ENCODE measurements around the gene ARMC12. TPM values are rescaled to one million over a fixed set of nuclear protein-coding genes. Genes with fewer than 3 reads are reported as not detected.
A peak's percentile ranks its signal among the peaks of the same experiment; 100 is the strongest.

The ARMC12 gene
- total and polyA plus RNA-seq, 2 of the 13 experiments (the other 11 are each of a cell fraction or from before 2014, with no cell fraction given): 1.3 TPM; not detected in 1

DNA sequence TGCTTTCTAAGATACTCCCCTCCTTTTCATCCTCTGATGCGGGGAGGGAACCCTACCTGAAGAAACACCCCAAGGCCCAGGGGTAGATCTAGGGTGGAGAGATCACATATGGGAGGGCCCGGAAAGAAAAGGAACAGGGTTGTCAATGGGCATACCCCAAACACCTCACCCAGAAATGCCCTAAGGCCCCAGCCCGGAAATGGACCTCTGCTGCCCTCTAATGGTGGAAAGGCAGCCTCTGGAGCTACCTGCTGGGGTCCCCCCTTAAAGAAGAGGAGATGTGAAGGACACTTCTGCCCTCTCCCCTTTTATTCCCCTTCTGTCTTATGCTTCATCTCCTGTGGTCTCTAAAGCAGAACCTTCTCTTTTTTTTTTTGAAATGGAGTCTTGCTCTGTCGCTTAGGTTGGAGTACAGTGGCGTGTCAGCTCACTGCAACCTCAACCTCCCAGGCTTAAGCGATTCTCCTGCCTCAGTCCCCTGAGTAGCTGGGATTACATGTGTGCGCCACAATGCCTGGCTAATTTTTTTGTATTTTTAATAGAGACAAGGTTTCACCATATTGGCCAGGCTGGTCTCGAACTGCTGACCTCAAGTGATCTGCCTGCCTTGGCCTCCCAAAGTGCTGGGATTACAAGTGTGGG, 458 bp upstream of the ARMC12 start (continued):
- TF ChIP-seq ZC3H4 (CRISPR knock-in tag; IDR thresholded peaks at IDR 0.05; ENCODE audit: borderline replicate concordance) (no peak), MAZ (IDR thresholded peaks at IDR 0.05; ENCODE audit: borderline replicate concordance, low read depth, low read length) (no peak), MAZ (CRISPR knock-in tag; IDR thresholded peaks at IDR 0.05; ENCODE audit: low read depth) (0 out of 2 replicates have a peak, but pooled peaks have one; percentile 41), NFIB (CRISPR knock-in tag; IDR thresholded peaks at IDR 0.05; ENCODE audit: borderline replicate concordance) (no peak), TBX3 (IDR thresholded peaks at IDR 0.05; ENCODE audit: borderline replicate concordance) (no peak), RCOR2 (CRISPR knock-in tag; IDR thresholded peaks at IDR 0.05) (no peak), ERF (CRISPR knock-in tag; IDR thresholded peaks at IDR 0.05) (peak; percentile 62; the same call in 1 of the 2 replicates), HIVEP1 (CRISPR knock-in tag; IDR thresholded peaks at IDR 0.05) (no peak), ZFY (CRISPR knock-in tag; IDR thresholded peaks at IDR 0.05) (peak; percentile 30; the same call in 1 of the 2 replicates), ZFYVE20 (CRISPR knock-in tag; IDR thresholded peaks at IDR 0.05; ENCODE audit: borderline replicate concordance, low read depth) (no peak), ZNF468 (CRISPR knock-in tag; IDR thresholded peaks at IDR 0.05) (no peak), ZNF335 (CRISPR knock-in tag; IDR thresholded peaks at IDR 0.05) (no peak)
- TF ChIP-seq, protein P1, sequence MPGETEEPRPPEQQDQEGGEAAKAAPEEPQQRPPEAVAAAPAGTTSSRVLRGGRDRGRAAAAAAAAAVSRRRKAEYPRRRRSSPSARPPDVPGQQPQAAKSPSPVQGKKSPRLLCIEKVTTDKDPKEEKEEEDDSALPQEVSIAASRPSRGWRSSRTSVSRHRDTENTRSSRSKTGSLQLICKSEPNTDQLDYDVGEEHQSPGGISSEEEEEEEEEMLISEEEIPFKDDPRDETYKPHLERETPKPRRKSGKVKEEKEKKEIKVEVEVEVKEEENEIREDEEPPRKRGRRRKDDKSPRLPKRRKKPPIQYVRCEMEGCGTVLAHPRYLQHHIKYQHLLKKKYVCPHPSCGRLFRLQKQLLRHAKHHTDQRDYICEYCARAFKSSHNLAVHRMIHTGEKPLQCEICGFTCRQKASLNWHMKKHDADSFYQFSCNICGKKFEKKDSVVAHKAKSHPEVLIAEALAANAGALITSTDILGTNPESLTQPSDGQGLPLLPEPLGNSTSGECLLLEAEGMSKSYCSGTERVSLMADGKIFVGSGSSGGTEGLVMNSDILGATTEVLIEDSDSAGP (CRISPR knock-in tag; IDR thresholded peaks at IDR 0.05; ENCODE audit: borderline replicate concordance): no peak
- TF ChIP-seq, protein P2, sequence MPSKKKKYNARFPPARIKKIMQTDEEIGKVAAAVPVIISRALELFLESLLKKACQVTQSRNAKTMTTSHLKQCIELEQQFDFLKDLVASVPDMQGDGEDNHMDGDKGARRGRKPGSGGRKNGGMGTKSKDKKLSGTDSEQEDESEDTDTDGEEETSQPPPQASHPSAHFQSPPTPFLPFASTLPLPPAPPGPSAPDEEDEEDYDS (CRISPR knock-in tag; IDR thresholded peaks at IDR 0.05): no peak
- TF ChIP-seq, protein P3, sequence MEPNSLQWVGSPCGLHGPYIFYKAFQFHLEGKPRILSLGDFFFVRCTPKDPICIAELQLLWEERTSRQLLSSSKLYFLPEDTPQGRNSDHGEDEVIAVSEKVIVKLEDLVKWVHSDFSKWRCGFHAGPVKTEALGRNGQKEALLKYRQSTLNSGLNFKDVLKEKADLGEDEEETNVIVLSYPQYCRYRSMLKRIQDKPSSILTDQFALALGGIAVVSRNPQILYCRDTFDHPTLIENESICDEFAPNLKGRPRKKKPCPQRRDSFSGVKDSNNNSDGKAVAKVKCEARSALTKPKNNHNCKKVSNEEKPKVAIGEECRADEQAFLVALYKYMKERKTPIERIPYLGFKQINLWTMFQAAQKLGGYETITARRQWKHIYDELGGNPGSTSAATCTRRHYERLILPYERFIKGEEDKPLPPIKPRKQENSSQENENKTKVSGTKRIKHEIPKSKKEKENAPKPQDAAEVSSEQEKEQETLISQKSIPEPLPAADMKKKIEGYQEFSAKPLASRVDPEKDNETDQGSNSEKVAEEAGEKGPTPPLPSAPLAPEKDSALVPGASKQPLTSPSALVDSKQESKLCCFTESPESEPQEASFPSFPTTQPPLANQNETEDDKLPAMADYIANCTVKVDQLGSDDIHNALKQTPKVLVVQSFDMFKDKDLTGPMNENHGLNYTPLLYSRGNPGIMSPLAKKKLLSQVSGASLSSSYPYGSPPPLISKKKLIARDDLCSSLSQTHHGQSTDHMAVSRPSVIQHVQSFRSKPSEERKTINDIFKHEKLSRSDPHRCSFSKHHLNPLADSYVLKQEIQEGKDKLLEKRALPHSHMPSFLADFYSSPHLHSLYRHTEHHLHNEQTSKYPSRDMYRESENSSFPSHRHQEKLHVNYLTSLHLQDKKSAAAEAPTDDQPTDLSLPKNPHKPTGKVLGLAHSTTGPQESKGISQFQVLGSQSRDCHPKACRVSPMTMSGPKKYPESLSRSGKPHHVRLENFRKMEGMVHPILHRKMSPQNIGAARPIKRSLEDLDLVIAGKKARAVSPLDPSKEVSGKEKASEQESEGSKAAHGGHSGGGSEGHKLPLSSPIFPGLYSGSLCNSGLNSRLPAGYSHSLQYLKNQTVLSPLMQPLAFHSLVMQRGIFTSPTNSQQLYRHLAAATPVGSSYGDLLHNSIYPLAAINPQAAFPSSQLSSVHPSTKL (CRISPR knock-in tag; IDR thresholded peaks at IDR 0.05): 0 out of 2 replicates have a peak, but pooled peaks have one; percentile 8
- TF ChIP-seq, protein P4, sequence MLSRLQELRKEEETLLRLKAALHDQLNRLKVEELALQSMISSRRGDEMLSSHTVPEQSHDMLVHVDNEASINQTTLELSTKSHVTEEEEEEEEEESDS (CRISPR knock-in tag; IDR thresholded peaks at IDR 0.05; ENCODE audit: borderline replicate concordance): no peak
- TF ChIP-seq, protein P5, sequence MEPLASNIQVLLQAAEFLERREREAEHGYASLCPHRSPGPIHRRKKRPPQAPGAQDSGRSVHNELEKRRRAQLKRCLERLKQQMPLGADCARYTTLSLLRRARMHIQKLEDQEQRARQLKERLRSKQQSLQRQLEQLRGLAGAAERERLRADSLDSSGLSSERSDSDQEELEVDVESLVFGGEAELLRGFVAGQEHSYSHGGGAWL (CRISPR knock-in tag; IDR thresholded peaks at IDR 0.05): 0 out of 2 replicates have a peak, but pooled peaks have one; percentile 51
- TF ChIP-seq, protein P6, sequence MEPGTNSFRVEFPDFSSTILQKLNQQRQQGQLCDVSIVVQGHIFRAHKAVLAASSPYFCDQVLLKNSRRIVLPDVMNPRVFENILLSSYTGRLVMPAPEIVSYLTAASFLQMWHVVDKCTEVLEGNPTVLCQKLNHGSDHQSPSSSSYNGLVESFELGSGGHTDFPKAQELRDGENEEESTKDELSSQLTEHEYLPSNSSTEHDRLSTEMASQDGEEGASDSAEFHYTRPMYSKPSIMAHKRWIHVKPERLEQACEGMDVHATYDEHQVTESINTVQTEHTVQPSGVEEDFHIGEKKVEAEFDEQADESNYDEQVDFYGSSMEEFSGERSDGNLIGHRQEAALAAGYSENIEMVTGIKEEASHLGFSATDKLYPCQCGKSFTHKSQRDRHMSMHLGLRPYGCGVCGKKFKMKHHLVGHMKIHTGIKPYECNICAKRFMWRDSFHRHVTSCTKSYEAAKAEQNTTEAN (CRISPR knock-in tag; conservative IDR thresholded peaks at IDR 0.05): no peak
- TF ChIP-seq, protein P7, sequence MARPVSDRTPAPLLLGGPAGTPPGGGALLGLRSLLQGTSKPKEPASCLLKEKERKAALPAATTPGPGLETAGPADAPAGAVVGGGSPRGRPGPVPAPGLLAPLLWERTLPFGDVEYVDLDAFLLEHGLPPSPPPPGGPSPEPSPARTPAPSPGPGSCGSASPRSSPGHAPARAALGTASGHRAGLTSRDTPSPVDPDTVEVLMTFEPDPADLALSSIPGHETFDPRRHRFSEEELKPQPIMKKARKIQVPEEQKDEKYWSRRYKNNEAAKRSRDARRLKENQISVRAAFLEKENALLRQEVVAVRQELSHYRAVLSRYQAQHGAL (CRISPR knock-in tag; IDR thresholded peaks at IDR 0.05; ENCODE audit: not compliant biosample characterization): no peak

Data from HepG2 (cell line).